GM23248 (cell line): Measurements from ENCODE around the gene UGT2A3. TPM values are rescaled to one million over a fixed set of nuclear protein-coding genes. Genes with fewer than 3 reads are reported as not detected.

Source experiments
- DNase-seq: peaks from one replicate; pipeline ENCODE4 v3.0.0-alpha.2; 2015
- H2AFZ ChIP-seq: fragments of 200-600 bp; sonication (generic); 2 replicates; pipeline ENCODE4 v1.6.1; 2016; ENCODE audit warnings: antibody characterized with exemption
- H3F3A ChIP-seq: fragments of 200-600 bp; sonication (generic); 2 replicates; pipeline ENCODE4 v1.6.1; 2016; ENCODE audit warnings: mild to moderate bottlenecking, antibody characterized with exemption, mixed run types; ENCODE audit not compliant: insufficient read depth
- H3K27ac ChIP-seq: fragments of 200-600 bp; sonication (generic); 2 replicates; pipeline ENCODE4 v1.5.1; 2016; ENCODE audit warnings: mild to moderate bottlenecking
- H3K27me3 ChIP-seq: fragments of 200-600 bp; sonication (generic); replicated peaks from 2 replicates; pipeline ENCODE4 v1.6.1; 2016; ENCODE audit warnings: mild to moderate bottlenecking; ENCODE audit not compliant: insufficient read depth
- H3K36me3 ChIP-seq: fragments of 200-600 bp; sonication (generic); 2 replicates; pipeline ENCODE4 v1.6.1; 2016; ENCODE audit warnings: low read depth, mild to moderate bottlenecking
- H3K4me1 ChIP-seq: fragments of 200-600 bp; sonication (generic); 2 replicates; pipeline ENCODE4 v1.6.1; 2016; ENCODE audit warnings: mild to moderate bottlenecking; ENCODE audit not compliant: insufficient read depth
- H3K4me2 ChIP-seq: fragments of 200-600 bp; sonication (generic); one replicate; pipeline ENCODE4 v1.6.1; 2016; ENCODE audit warnings: mild to moderate bottlenecking; ENCODE audit not compliant: unreplicated experiment
- H3K4me3 ChIP-seq: fragments of 200-600 bp; sonication (generic); 2 replicates; pipeline ENCODE4 v1.5.1; 2016; ENCODE audit warnings: mild to moderate bottlenecking
- H3K79me2 ChIP-seq: fragments of 200-600 bp; sonication (generic); 2 replicates; pipeline ENCODE4 v1.6.1; 2016; ENCODE audit warnings: mild to moderate bottlenecking; ENCODE audit not compliant: insufficient read depth
- H3K9ac ChIP-seq: fragments of 200-600 bp; sonication (generic); 2 replicates; pipeline ENCODE4 v1.6.1; 2016; ENCODE audit warnings: mild to moderate bottlenecking
- H3K9me2 ChIP-seq: fragments of 200-600 bp; sonication (generic); 2 replicates; pipeline ENCODE4 v1.6.1; 2016; ENCODE audit warnings: mixed run types, mild to moderate bottlenecking, moderate library complexity; ENCODE audit not compliant: insufficient read depth
- H3K9me3 ChIP-seq: fragments of 200-600 bp; sonication (generic); one replicate; pipeline ENCODE4 v1.6.1; 2017; ENCODE audit warnings: low read depth
- H4K20me1 ChIP-seq: fragments of 200-600 bp; sonication (generic); 2 replicates; pipeline ENCODE4 v1.6.0; 2016; ENCODE audit not compliant: insufficient read depth
- EZH2 ChIP-seq: fragments of 200-600 bp; sonication (generic); IDR thresholded peaks from 2 replicates; pipeline ENCODE4 v1.6.1; 2018; ENCODE audit warnings: antibody characterized with exemption, mild to moderate bottlenecking; ENCODE audit not compliant: insufficient read depth, poor library complexity, severe bottlenecking
- EZH2phosphoT487 ChIP-seq: fragments of 200-600 bp; sonication (generic); IDR thresholded peaks from 2 replicates; pipeline ENCODE4 v1.6.1; 2018; ENCODE audit warnings: antibody characterized with exemption, moderate library complexity, mild to moderate bottlenecking, low read depth; ENCODE audit not compliant: insufficient read depth
- WGBS, 2 experiments: methylation state at CpG; one replicate each; pipeline ENCODE4 v1.1.6; 2015 to 2017; ENCODE audit warnings: low lambda C conversion rate in 2 of 2, low coverage in 1 of 2; ENCODE audit errors: missing lambda C conversion rate in 2 of 2; 5-methylcytosine and 5-hydroxymethylcytosine counted together
- in situ Hi-C: fragments of 300-500 bp; cut with MboI; formaldehyde crosslinking; loops from 2 replicates; pipeline ENCODE4 v1.15.0; 2020
- polyA plus RNA-seq: library from polyadenylated mRNA; unstranded; fragments of >200 nt; fragmentation: Nextera tagmentation; extraction: Ambion mirVana; gene quantifications from 2 replicates; pipeline ENCODE4 v1.2.1, GENCODE V29; 2016
- total RNA-seq: library from RNA; depleted of rRNA; stranded (reverse); fragments of >200 nt; shearing (Covaris generic); gene quantifications from 2 replicates; pipeline ENCODE4 v1.2.3, GENCODE V29; 2014

UGT2A3 gene
- total and polyA plus RNA-seq, 2 experiments from 2014 or later, result not detected

GRCh38 chr4:68906780-68907137, 44.8 kb downstream of the UGT2A3 start:
- no peak overlapping the region for H3K9ac ChIP-seq
- H3K4me2 ChIP-seq, result no peak overlapping the region
- 43 to 47% methylated on average over 10 of the region's 10 CpGs for WGBS, 2 experiments
- TF ChIP-seq EZH2 (no peak), EZH2phosphoT487 (no peak)
- no peak overlapping the region for H3K4me3 ChIP-seq
- no peaks in the 10 kb centered on the region for H3F3A ChIP-seq
- no peak overlapping the region for H2AFZ ChIP-seq
- no peak for DNase-seq
- H3K4me1 ChIP-seq, result no peaks in the 10 kb centered on the region
- no peak overlapping the region for H3K27ac ChIP-seq
- no peaks in the 10 kb centered on the region for H3K9me3 ChIP-seq
- H3K79me2 ChIP-seq, result no peaks in the 10 kb centered on the region
- H3K27me3 ChIP-seq, result no peaks in the 10 kb centered on the region
- no peaks in the 10 kb centered on the region for H3K36me3 ChIP-seq
- H4K20me1 ChIP-seq, result no peaks in the 10 kb centered on the region
- H3K9me2 ChIP-seq, result no peaks in the 10 kb centered on the region
- in situ Hi-C loops, result no loop called here

GRCh38 chr4:68905939-68906779, 45.4 kb downstream of the UGT2A3 start:
- in situ Hi-C loops, result no loop called here
- no peak overlapping the region for H3K4me3 ChIP-seq
- no peak for DNase-seq
- H3K27ac ChIP-seq, result no peak overlapping the region
- no peak overlapping the region for H3K4me2 ChIP-seq
- H3K9me3 ChIP-seq, result no peaks in the 10 kb centered on the region
- 14 to 15% methylated on average over 16 of the region's 16 CpGs for WGBS, 2 experiments
- no peaks in the 10 kb centered on the region for H3K36me3 ChIP-seq
- no peak overlapping the region for H2AFZ ChIP-seq
- H4K20me1 ChIP-seq, result no peaks in the 10 kb centered on the region
- no peaks in the 10 kb centered on the region for H3K79me2 ChIP-seq
- H3K4me1 ChIP-seq, result no peaks in the 10 kb centered on the region
- no peak overlapping the region for H3K9ac ChIP-seq
- H3K27me3 ChIP-seq, result no peaks in the 10 kb centered on the region
- H3K9me2 ChIP-seq, result no peaks in the 10 kb centered on the region
- TF ChIP-seq EZH2phosphoT487, result no peak
- no peak for TF ChIP-seq EZH2
- H3F3A ChIP-seq, result no peaks in the 10 kb centered on the region

- H3K9ac ChIP-seq, result no peak overlapping the region
- no peak overlapping the region for H3K4me2 ChIP-seq
- TF ChIP-seq EZH2 (no peak), EZH2phosphoT487 (no peak)
- no peaks in the 10 kb centered on the region for H3K36me3 ChIP-seq
- DNase-seq, result no peak
- in situ Hi-C loops, result no loop called here
- H2AFZ ChIP-seq, result no peak overlapping the region
- no peaks in the 10 kb centered on the region for H3K27me3 ChIP-seq
- H3K79me2 ChIP-seq, result no peaks in the 10 kb centered on the region
- H4K20me1 ChIP-seq, result no peaks in the 10 kb centered on the region
- no peak overlapping the region for H3K4me3 ChIP-seq
- H3F3A ChIP-seq, result no peaks in the 10 kb centered on the region
- H3K9me2 ChIP-seq, result no peaks in the 10 kb centered on the region
- H3K4me1 ChIP-seq, result no peaks in the 10 kb centered on the region
- H3K27ac ChIP-seq, result no peak overlapping the region
- no peaks in the 10 kb centered on the region for H3K9me3 ChIP-seq
- WGBS, 2 experiments, result 11 to 15% methylated on average over 2 of the region's 2 CpGs
Measured at GRCh38 chr4:68905598-68905938, 46.0 kb downstream of the UGT2A3 start.

- in situ Hi-C loops, result no loop called here
- H3K79me2 ChIP-seq, result no peaks in the 10 kb centered on the region
- no peak for DNase-seq
- no peak overlapping the region for H3K9ac ChIP-seq
- H3K36me3 ChIP-seq, result no peaks in the 10 kb centered on the region
- WGBS, 2 experiments, result 5 to 9% methylated on average over 6 of the region's 6 CpGs
- H3K4me1 ChIP-seq, result no peaks in the 10 kb centered on the region
- no peak overlapping the region for H3K4me2 ChIP-seq
- H3K9me3 ChIP-seq, result no peaks in the 10 kb centered on the region
- no peak overlapping the region for H3K27ac ChIP-seq
- no peak for TF ChIP-seq EZH2
- no peak for TF ChIP-seq EZH2phosphoT487
- no peaks in the 10 kb centered on the region for H3K9me2 ChIP-seq
- H3K27me3 ChIP-seq, result no peaks in the 10 kb centered on the region
- no peak overlapping the region for H3K4me3 ChIP-seq
- no peaks in the 10 kb centered on the region for H4K20me1 ChIP-seq
- no peak overlapping the region for H2AFZ ChIP-seq
- H3F3A ChIP-seq, result no peaks in the 10 kb centered on the region
Measured at GRCh38 chr4:68904786-68905185, 46.8 kb downstream of the UGT2A3 start.
